Fibroblast of mammary gland (primary cell): ENCODE data around the gene C14orf119.

Experiments used
- DNase-seq: peaks from one replicate; pipeline ENCODE4 v3.0.0-alpha.2; 2010; ENCODE audit warnings: low read depth
- H3K4me3 ChIP-seq: 2 replicates; pipeline ENCODE4 v1.5.1; 2011; ENCODE audit warnings: low read depth, mild to moderate bottlenecking, low read length, moderate library complexity; ENCODE audit not compliant: control insufficient read depth
- CTCF ChIP-seq: conservative IDR thresholded peaks from 2 replicates; pipeline ENCODE4 v1.5.1; 2011; ENCODE audit warnings: low read depth, low read length, inconsistent platforms; ENCODE audit not compliant: control insufficient read depth, insufficient read depth

C14orf119 gene

GRCh38 chr14:23136566-23137133 lies 41.3 kb downstream of the C14orf119 start:
- no peak for DNase-seq
- no peak for TF ChIP-seq CTCF
- H3K4me3 ChIP-seq = no peak overlapping the region

DNA sequence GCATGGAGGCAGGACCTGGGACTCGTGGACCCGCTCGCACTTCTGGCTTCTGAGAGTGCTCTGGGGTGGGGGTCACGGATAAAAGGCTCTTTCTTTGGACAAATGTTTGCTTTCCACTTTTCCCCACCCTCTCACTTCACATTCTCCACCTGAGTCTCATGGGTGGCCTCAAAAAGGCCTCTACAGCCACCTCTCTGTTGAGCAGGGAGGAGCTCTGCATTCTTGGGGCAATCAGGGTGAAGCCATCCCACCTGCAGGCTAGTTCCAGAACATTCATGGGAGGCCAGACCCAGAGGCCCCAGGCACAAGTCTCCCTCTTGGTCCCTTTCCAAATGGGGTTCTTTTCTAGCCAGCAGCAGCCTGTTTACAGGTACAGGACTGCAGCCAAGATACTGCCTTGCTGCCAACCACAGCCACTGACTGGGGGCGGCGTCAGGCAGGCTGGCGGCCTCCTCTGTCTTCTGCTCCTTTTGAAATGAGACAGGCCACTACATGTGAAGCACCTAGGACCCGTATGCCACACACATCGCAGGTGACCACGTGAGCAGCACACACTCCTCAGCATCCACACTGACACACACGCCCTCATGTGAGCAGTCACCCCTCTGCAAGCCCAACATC lies 42.0 kb downstream of the C14orf119 start:
- no peak for TF ChIP-seq CTCF
- no peak for DNase-seq
- no peak overlapping the region for H3K4me3 ChIP-seq

GRCh38 chr14:23137813-23138535 lies 42.7 kb downstream of the C14orf119 start:
- no peak overlapping the region for H3K4me3 ChIP-seq
- peak; percentile 32 for DNase-seq
- no peak for TF ChIP-seq CTCF

DNA sequence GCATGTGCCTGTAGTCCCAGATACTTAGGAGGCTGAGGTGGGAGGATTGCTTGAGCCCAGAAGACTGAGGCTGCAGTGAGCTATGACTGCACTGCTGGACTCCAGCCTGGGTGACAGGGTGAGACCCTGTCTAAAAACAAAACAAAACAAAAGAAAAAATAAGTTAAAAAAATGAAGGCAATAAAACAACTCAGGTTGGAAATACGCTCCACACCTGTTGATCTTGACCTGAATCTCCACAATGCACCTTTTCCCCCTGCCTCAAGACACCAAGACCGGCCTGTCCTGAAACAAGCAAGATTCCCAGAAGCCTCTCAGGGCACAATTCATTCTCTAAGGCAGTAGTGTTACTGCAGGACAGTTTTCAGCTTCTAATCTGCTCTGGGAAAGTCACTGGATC lies 44.6 kb downstream of the C14orf119 start:
- H3K4me3 ChIP-seq = no peak overlapping the region
- no peak for DNase-seq
- no peak for TF ChIP-seq CTCF

- H3K4me3 ChIP-seq = no peak overlapping the region
- no peak for TF ChIP-seq CTCF
- DNase-seq = no peak
Observed at GRCh38 chr14:23140371-23140770, 45.1 kb downstream of the C14orf119 start.

GRCh38 chr14:23141706-23142444 lies 46.6 kb downstream of the C14orf119 start:
- DNase-seq = peak; percentile 27
- H3K4me3 ChIP-seq = no peak overlapping the region
- TF ChIP-seq CTCF = no peak
